PC-9 (cell line): ENCODE measurements around the gene NELL2.

ENCODE experiments used
- EZH2 ChIP-seq: fragments of 200-600 bp; sonication (generic); IDR thresholded peaks from 2 replicates; pipeline ENCODE4 v1.8.0; 2017; ENCODE audit warnings: antibody characterized with exemption, low read depth
- TF ChIP-seq, protein P1 (sequence below): fragments of 200-600 bp; sonication (generic); conservative IDR thresholded peaks from 2 replicates; pipeline ENCODE4 v1.6.1; 2017; ENCODE audit warnings: mixed run types, antibody characterized with exemption, mild to moderate bottlenecking, moderate library complexity

DNA sequence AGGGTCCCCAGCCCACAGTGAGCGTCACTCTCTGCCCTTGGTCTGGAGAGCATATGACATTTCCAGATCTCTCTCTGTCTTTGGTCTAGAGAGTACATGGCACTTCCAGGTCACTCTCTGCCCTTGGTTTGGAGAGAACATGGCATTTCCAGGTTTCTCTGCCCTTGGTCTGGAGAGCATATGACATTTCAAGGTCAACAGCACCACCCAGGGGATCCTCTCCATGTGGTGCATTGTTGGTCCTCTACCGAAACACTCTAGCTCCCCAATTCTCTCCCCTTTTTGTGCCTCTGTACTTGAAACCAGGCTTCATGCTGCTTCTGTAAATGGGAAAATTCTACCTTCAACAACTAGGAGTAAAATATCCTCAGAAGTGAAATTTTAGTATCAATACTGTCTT lies 399.4 kb downstream of the NELL2 start:
- TF ChIP-seq, protein P1, sequence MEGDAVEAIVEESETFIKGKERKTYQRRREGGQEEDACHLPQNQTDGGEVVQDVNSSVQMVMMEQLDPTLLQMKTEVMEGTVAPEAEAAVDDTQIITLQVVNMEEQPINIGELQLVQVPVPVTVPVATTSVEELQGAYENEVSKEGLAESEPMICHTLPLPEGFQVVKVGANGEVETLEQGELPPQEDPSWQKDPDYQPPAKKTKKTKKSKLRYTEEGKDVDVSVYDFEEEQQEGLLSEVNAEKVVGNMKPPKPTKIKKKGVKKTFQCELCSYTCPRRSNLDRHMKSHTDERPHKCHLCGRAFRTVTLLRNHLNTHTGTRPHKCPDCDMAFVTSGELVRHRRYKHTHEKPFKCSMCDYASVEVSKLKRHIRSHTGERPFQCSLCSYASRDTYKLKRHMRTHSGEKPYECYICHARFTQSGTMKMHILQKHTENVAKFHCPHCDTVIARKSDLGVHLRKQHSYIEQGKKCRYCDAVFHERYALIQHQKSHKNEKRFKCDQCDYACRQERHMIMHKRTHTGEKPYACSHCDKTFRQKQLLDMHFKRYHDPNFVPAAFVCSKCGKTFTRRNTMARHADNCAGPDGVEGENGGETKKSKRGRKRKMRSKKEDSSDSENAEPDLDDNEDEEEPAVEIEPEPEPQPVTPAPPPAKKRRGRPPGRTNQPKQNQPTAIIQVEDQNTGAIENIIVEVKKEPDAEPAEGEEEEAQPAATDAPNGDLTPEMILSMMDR: no peak
- no peak for TF ChIP-seq EZH2
